ENCODE measurements around the gene F2RL1. TPM values are rescaled to one million over a fixed set of nuclear protein-coding genes. Genes with fewer than 3 reads are reported as not detected.

The F2RL1 gene
- total and polyA plus RNA-seq, 2 of the 8 experiments (the other 6 are each of a cell fraction or from before 2014, with no cell fraction given), result 23.2 to 26.6 TPM

- no peak overlapping the region for H4K8ac ChIP-seq (ENCODE audit: extremely low read depth, insufficient read depth, low read length)
- H3K27ac ChIP-seq (ENCODE audit: low read depth, low read length), result no peak overlapping the region
- H3K23me2 ChIP-seq (ENCODE audit: low read depth, low read length), result no peaks in the 10 kb centered on the region
- H2BK20ac ChIP-seq (ENCODE audit: low read length), result no peak overlapping the region
- no peak overlapping the region for H3K56ac ChIP-seq (replicated peaks; ENCODE audit: insufficient read length, low read depth, low read length)
- no peak overlapping the region for H2BK15ac ChIP-seq (ENCODE audit: low read length)
- no peak overlapping the region for H4K91ac ChIP-seq (replicated peaks; ENCODE audit: insufficient read length, low read length)
- no peak overlapping the region for H3K14ac ChIP-seq (ENCODE audit: insufficient read length)
- H2BK120ac ChIP-seq (replicated peaks; ENCODE audit: low read depth, low read length), result no peak overlapping the region
- no peak overlapping the region for H3K9ac ChIP-seq (replicated peaks in 1 of 4; ENCODE audit: extremely low read depth in 1 of 4, low read depth in 3 of 4, low read length in 3 of 4)
- no peaks in the 10 kb centered on the region for H3K36me3 ChIP-seq (ENCODE audit: control insufficient read depth in 2 of 4, insufficient read depth in 4 of 4, low read length in 3 of 4)
- H3K27me3 ChIP-seq (replicated peaks in 1 of 4; ENCODE audit: control insufficient read depth in 3 of 4, extremely low read depth in 1 of 4, insufficient read depth in 3 of 4, low read length in 3 of 4), result no peaks in the 10 kb centered on the region
- no peak overlapping the region for H2BK5ac ChIP-seq (ENCODE audit: low read depth, low read length)
- H3K4ac ChIP-seq (replicated peaks; ENCODE audit: insufficient read length, low read depth, low read length), result no peak overlapping the region
- no peak overlapping the region for H3K23ac ChIP-seq (ENCODE audit: insufficient read length)
- no peaks in the 10 kb centered on the region for H4K20me1 ChIP-seq (replicated peaks in 1 of 2; ENCODE audit: control insufficient read depth in 1 of 2, insufficient read depth in 2 of 2, low read length in 2 of 2)
- POLR2A ChIA-PET (ENCODE audit: partially characterized antibody), result interaction anchor here (2.1 kb wide), 1 partner anchor 13 kb away, joined by 11 read pairs; no protein-coding TSS in a partner anchor
- no peaks in the 10 kb centered on the region for H3K79me1 ChIP-seq (ENCODE audit: low read depth, low read length)
- H2AFZ ChIP-seq (ENCODE audit: low read length), result no peak overlapping the region
- H3K18ac ChIP-seq (ENCODE audit: extremely low read depth, low read length), result no peak overlapping the region
- no peak for FAIRE-seq
- H2BK12ac ChIP-seq (ENCODE audit: low read depth, low read length), result no peak overlapping the region
- H3K4me3 ChIP-seq (ENCODE audit: extremely low read depth in 1 of 4, insufficient read depth in 2 of 4, low read depth in 3 of 4, low read length in 4 of 4), result no peak overlapping the region
- H3K9me3 ChIP-seq (ENCODE audit: insufficient read depth in 2 of 2, low read depth in 1 of 2, low read length in 1 of 2), result no peaks in the 10 kb centered on the region; a peak in 1 of 4 replicates
- no peak for DNase-seq (ENCODE audit: low read depth in 1 of 2, low spot score in 2 of 2)
- no peaks in the 10 kb centered on the region for H3K79me2 ChIP-seq (ENCODE audit: control insufficient read depth in 1 of 2, insufficient read depth in 2 of 2, low read length in 2 of 2)
- H2AK5ac ChIP-seq (ENCODE audit: low read depth, low read length), result no peak overlapping the region
- peaks cover 0 to 5% (median 0%) of the 10 kb centered on the region in 4 experiments; a peak in 1 of 7 replicates for H3K4me1 ChIP-seq (replicated peaks in 1 of 4; ENCODE audit: control insufficient read depth in 3 of 4, insufficient read depth in 4 of 4, low read length in 3 of 4)
- CTCF ChIA-PET (ENCODE audit: partially characterized antibody), result interaction anchor here (1.2 to 1.8 kb wide), 2 partner anchors 23 to 24 kb away, joined by 3 to 7 read pairs; partner anchors contain the start of gene F2RL1
- no peak overlapping the region for H4K5ac ChIP-seq (ENCODE audit: insufficient read length, low read depth, low read length)
- H3K4me2 ChIP-seq (ENCODE audit: insufficient read depth in 1 of 2, low read depth in 2 of 2, low read length in 2 of 2), result no peak overlapping the region
- WGBS, 2 experiments (ENCODE audit: extremely low coverage in 1 of 2, insufficient coverage in 1 of 2, insufficient read length in 1 of 2, insufficient replicate concordance in 2 of 2, low coverage in 1 of 2, low lambda C conversion rate in 2 of 2, missing lambda C conversion rate in 1 of 2), result 89% methylated on average over 4 of the region's 4 CpGs; no CpG with 5 or more reads in 1 of the 2 experiments
- no peak for TF ChIP-seq SP2 (IDR thresholded peaks at IDR 0.05; ENCODE audit: low read length)
- no peak for TF ChIP-seq TEAD4 (IDR thresholded peaks at IDR 0.05; ENCODE audit: low read depth, low read length)
- TF ChIP-seq GABPA (IDR thresholded peaks at IDR 0.05; ENCODE audit: borderline replicate concordance, insufficient read depth, low read length), result no peak
- TF ChIP-seq USF2 (IDR thresholded peaks at IDR 0.05; ENCODE audit: low read length), result no peak
- TF ChIP-seq BRCA1 (IDR thresholded peaks at IDR 0.05; ENCODE audit: low read depth, low read length), result no peak
- TF ChIP-seq SAP30 (IDR thresholded peaks at IDR 0.05; ENCODE audit: insufficient read depth, insufficient replicate concordance, low read length), result no peak
- TF ChIP-seq MAX (IDR thresholded peaks at IDR 0.05), result no peak
- TF ChIP-seq EP300 (IDR thresholded peaks at IDR 0.05; ENCODE audit: borderline replicate concordance in 1 of 2, low read depth in 2 of 2, low read length in 2 of 2), result no peak
- TF ChIP-seq BACH1 (IDR thresholded peaks at IDR 0.05; ENCODE audit: low read length), result no peak
- TF ChIP-seq RNF2 (IDR thresholded peaks at IDR 0.05; ENCODE audit: borderline replicate concordance, low read depth, low read length, missing control alignments, poor library complexity, severe bottlenecking), result no peak
- no peak for TF ChIP-seq RAD21 (IDR thresholded peaks at IDR 0.05 in 1 of 2, conservative IDR thresholded peaks at IDR 0.05 in 1 of 2; ENCODE audit: low read depth in 2 of 2, low read length in 2 of 2)
Observed at GRCh38 chr5:76794871-76795270, 24.0 kb upstream of the F2RL1 start.
